ENCODE measurements around the gene ZCCHC2. TPM values are rescaled to one million over a fixed set of nuclear protein-coding genes. Genes with fewer than 3 reads are reported as not detected.

Gene ZCCHC2
- total RNA-seq, 1 experiment from 2014 or later = 12.4 TPM

DNA sequence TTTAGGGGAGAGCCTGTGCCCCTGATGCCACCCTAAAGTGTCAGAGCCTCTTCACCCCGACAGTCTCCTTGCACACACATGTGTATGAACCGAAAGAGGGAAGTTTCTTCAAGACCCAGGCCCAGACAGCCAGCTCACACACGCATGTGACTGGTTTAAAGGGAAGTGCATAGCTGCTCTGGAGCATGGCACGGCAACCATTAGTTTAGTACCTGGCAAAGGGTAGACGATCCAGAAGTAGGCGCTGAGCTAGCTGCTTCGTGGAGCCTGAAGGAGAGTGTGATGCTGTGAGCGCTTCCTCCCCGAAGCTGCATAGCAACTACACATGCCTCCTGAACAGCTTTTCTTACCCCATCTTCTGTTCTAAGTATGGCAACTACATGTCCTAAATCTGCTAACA is 91.7 kb downstream of the ZCCHC2 start:
- Histone ChIP-seq H2BK15ac (ENCODE audit: low read depth, low read length) (no peak overlapping the region), H3K23ac (ENCODE audit: insufficient read length, low read depth, low read length) (peak overlapping the region; percentile 54), H3K79me2 (ENCODE audit: insufficient read depth, low read length) (no peaks in the 10 kb centered on the region)

More for the DNA sequence above, 91.7 kb downstream of the ZCCHC2 start:
- Histone ChIP-seq H4K91ac (ENCODE audit: insufficient read length, low read depth, low read length) (no peak overlapping the region), H3K23me2 (ENCODE audit: insufficient read length, low read depth, low read length, poor library complexity, severe bottlenecking) (no peaks in the 10 kb centered on the region), H3K14ac (ENCODE audit: insufficient read depth, low read length) (0 out of 2 replicates have a peak overlapping the region, but pooled peaks have one; percentile 15), H3K18ac (ENCODE audit: insufficient read length, low read depth, low read length) (no peak overlapping the region), H3T11ph (ENCODE audit: low read length) (no peak overlapping the region), H4K8ac (replicated peaks; ENCODE audit: insufficient read length, low read depth, low read length) (no peak overlapping the region), H2BK120ac (ENCODE audit: low read depth, low read length, poor library complexity, severe bottlenecking) (no peak overlapping the region), H3K9me3 (ENCODE audit: control insufficient read depth, low read depth, low read length) (no peaks in the 10 kb centered on the region), H3K4me1 (ENCODE audit: insufficient read depth, low read length) (peaks cover 4% of the 10 kb centered on the region; the same call in 1 of the 2 replicates), H3K4me2 (ENCODE audit: insufficient read depth, insufficient read length, low read length) (no peak overlapping the region), H3K4ac (ENCODE audit: low read depth, low read length) (no peak overlapping the region), H2BK20ac (ENCODE audit: low read depth, low read length, poor library complexity, severe bottlenecking) (no peak overlapping the region), H2AK5ac (ENCODE audit: insufficient read length, low read length) (no peak overlapping the region), H3K27me3 (ENCODE audit: insufficient read depth, low read length) (no peaks in the 10 kb centered on the region), H4K20me1 (ENCODE audit: control insufficient read depth, insufficient read depth, insufficient read length) (no peaks in the 10 kb centered on the region), H3K27ac (ENCODE audit: insufficient read length, low read depth, low read length) (no peak overlapping the region), H3K9ac (ENCODE audit: extremely low read depth, insufficient read length, low read length) (no peak overlapping the region), H3K79me1 (ENCODE audit: insufficient read depth, low read depth, low read length, poor library complexity, severe bottlenecking) (no peaks in the 10 kb centered on the region), H3K56ac (ENCODE audit: insufficient read length, low read depth, low read length) (no peak overlapping the region), H2BK12ac (ENCODE audit: insufficient read length, low read depth, low read length) (no peak overlapping the region), H2AFZ (ENCODE audit: low read length) (no peak overlapping the region), H2BK5ac (ENCODE audit: insufficient read length, low read length) (no peak overlapping the region), H4K5ac (ENCODE audit: insufficient read length, low read depth, low read length) (no peak overlapping the region)
- WGBS (ENCODE audit: extremely low coverage, insufficient read length, low lambda C conversion rate) = no CpG with 5 or more reads among the region's 9 CpGs
- TF ChIP-seq, protein P1, sequence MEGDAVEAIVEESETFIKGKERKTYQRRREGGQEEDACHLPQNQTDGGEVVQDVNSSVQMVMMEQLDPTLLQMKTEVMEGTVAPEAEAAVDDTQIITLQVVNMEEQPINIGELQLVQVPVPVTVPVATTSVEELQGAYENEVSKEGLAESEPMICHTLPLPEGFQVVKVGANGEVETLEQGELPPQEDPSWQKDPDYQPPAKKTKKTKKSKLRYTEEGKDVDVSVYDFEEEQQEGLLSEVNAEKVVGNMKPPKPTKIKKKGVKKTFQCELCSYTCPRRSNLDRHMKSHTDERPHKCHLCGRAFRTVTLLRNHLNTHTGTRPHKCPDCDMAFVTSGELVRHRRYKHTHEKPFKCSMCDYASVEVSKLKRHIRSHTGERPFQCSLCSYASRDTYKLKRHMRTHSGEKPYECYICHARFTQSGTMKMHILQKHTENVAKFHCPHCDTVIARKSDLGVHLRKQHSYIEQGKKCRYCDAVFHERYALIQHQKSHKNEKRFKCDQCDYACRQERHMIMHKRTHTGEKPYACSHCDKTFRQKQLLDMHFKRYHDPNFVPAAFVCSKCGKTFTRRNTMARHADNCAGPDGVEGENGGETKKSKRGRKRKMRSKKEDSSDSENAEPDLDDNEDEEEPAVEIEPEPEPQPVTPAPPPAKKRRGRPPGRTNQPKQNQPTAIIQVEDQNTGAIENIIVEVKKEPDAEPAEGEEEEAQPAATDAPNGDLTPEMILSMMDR (conservative IDR thresholded peaks at IDR 0.05) = no peak
- no peak overlapping the region for H3K4me3 Mint-ChIP-seq
- peaks cover 2% of the 10 kb centered on the region; the same call in 1 of the 2 replicates for H3K27me3 Mint-ChIP-seq (ENCODE audit: low read depth)
- H3K4me1 Mint-ChIP-seq = peaks cover 20 to 25% of the 10 kb centered on the region in 2 experiments
- H3K36me3 Mint-ChIP-seq (ENCODE audit: insufficient read depth in 1 of 3, low read depth in 3 of 3) = no peaks in the 10 kb centered on the region
- no peak overlapping the region for H3K27ac Mint-ChIP-seq
- no peaks in the 10 kb centered on the region for H3K9me3 Mint-ChIP-seq
- DNase-seq = no peak

All from H9 (cell line).